Measurements from ENCODE around the gene NRN1L.

NRN1L gene

GRCh38 chr16:67873435-67874370, 11.0 kb upstream of the NRN1L start:
- no peak for TF ChIP-seq EZH2phosphoT487 (IDR thresholded peaks at IDR 0.05; ENCODE audit: borderline replicate concordance, low read length)
- TF ChIP-seq, protein P1, sequence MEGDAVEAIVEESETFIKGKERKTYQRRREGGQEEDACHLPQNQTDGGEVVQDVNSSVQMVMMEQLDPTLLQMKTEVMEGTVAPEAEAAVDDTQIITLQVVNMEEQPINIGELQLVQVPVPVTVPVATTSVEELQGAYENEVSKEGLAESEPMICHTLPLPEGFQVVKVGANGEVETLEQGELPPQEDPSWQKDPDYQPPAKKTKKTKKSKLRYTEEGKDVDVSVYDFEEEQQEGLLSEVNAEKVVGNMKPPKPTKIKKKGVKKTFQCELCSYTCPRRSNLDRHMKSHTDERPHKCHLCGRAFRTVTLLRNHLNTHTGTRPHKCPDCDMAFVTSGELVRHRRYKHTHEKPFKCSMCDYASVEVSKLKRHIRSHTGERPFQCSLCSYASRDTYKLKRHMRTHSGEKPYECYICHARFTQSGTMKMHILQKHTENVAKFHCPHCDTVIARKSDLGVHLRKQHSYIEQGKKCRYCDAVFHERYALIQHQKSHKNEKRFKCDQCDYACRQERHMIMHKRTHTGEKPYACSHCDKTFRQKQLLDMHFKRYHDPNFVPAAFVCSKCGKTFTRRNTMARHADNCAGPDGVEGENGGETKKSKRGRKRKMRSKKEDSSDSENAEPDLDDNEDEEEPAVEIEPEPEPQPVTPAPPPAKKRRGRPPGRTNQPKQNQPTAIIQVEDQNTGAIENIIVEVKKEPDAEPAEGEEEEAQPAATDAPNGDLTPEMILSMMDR (IDR thresholded peaks at IDR 0.05; ENCODE audit: low read depth, low read length, poor library complexity, severe bottlenecking), result no peak
- H3K4me1 ChIP-seq (ENCODE audit: control insufficient read depth, low read length), result peaks cover 22% of the 10 kb centered on the region
- peak overlapping the region; percentile 73 for H3K4me2 ChIP-seq (ENCODE audit: low read length)
- peaks cover 61% of the 10 kb centered on the region for H3K36me3 ChIP-seq (ENCODE audit: control insufficient read depth, low read length)
- H3K27ac ChIP-seq (ENCODE audit: low read depth, low read length), result peak overlapping the region; percentile 27
- H3K27me3 ChIP-seq (ENCODE audit: control insufficient read depth, low read length), result no peaks in the 10 kb centered on the region
- peak overlapping the region; percentile 85 for H3K4me3 ChIP-seq (ENCODE audit: low read length)
- no peaks in the 10 kb centered on the region for H3K9me2 ChIP-seq (replicated peaks; ENCODE audit: control insufficient read depth, low read length)
- H3K79me2 ChIP-seq (ENCODE audit: control insufficient read depth, low read length), result peaks cover 40% of the 10 kb centered on the region
- H4K20me1 ChIP-seq (ENCODE audit: control insufficient read depth, insufficient read depth, low read depth, low read length), result peaks cover 4% of the 10 kb centered on the region; the same call in 1 of the 2 replicates
- no peaks in the 10 kb centered on the region for H3K9me3 ChIP-seq (ENCODE audit: control insufficient read depth, insufficient read depth, low read length)
- peaks cover 18% of the 10 kb centered on the region for H3F3A ChIP-seq (ENCODE audit: control insufficient read depth, insufficient read depth)

- Histone ChIP-seq H3K9me3 (ENCODE audit: control insufficient read depth, insufficient read depth, low read length) (no peaks in the 10 kb centered on the region), H3K36me3 (ENCODE audit: control insufficient read depth, low read length) (peaks cover 68% of the 10 kb centered on the region), H3K27ac (ENCODE audit: low read depth, low read length) (no peak overlapping the region), H3K27me3 (ENCODE audit: control insufficient read depth, low read length) (no peaks in the 10 kb centered on the region), H3K4me3 (ENCODE audit: low read length) (peak overlapping the region; percentile 85), H3F3A (ENCODE audit: control insufficient read depth, insufficient read depth) (peaks cover 18% of the 10 kb centered on the region), H3K4me2 (ENCODE audit: low read length) (peak overlapping the region; percentile 73), H3K9me2 (replicated peaks; ENCODE audit: control insufficient read depth, low read length) (no peaks in the 10 kb centered on the region), H4K20me1 (ENCODE audit: control insufficient read depth, insufficient read depth, low read depth, low read length) (peaks cover 4% of the 10 kb centered on the region; the same call in 1 of the 2 replicates), H3K4me1 (ENCODE audit: control insufficient read depth, low read length) (peaks cover 22% of the 10 kb centered on the region), H3K79me2 (ENCODE audit: control insufficient read depth, low read length) (peaks cover 40% of the 10 kb centered on the region)
- TF ChIP-seq EZH2phosphoT487 (IDR thresholded peaks at IDR 0.05; ENCODE audit: borderline replicate concordance, low read length), result no peak
- TF ChIP-seq, protein P1 (IDR thresholded peaks at IDR 0.05; ENCODE audit: low read depth, low read length, poor library complexity, severe bottlenecking), result no peak
Measured at GRCh38 chr16:67874372-67874771, 10.3 kb upstream of the NRN1L start.

GRCh38 chr16:67877064-67877463, 7.6 kb upstream of the NRN1L start:
- peaks cover 73% of the 10 kb centered on the region for H3K36me3 ChIP-seq (ENCODE audit: control insufficient read depth, low read length)
- H3K4me1 ChIP-seq (ENCODE audit: control insufficient read depth, low read length), result peaks cover 22% of the 10 kb centered on the region
- H3K27me3 ChIP-seq (ENCODE audit: control insufficient read depth, low read length), result no peaks in the 10 kb centered on the region
- H3K4me2 ChIP-seq (ENCODE audit: low read length), result no peak overlapping the region
- H3K4me3 ChIP-seq (ENCODE audit: low read length), result no peak overlapping the region
- TF ChIP-seq, protein P1 (IDR thresholded peaks at IDR 0.05; ENCODE audit: low read depth, low read length, poor library complexity, severe bottlenecking), result no peak
- TF ChIP-seq EZH2phosphoT487 (IDR thresholded peaks at IDR 0.05; ENCODE audit: borderline replicate concordance, low read length), result no peak
- peaks cover 40% of the 10 kb centered on the region for H3K79me2 ChIP-seq (ENCODE audit: control insufficient read depth, low read length)
- H3K9me2 ChIP-seq (replicated peaks; ENCODE audit: control insufficient read depth, low read length), result no peaks in the 10 kb centered on the region
- peaks cover 4% of the 10 kb centered on the region; the same call in 1 of the 2 replicates for H4K20me1 ChIP-seq (ENCODE audit: control insufficient read depth, insufficient read depth, low read depth, low read length)
- peaks cover 5% of the 10 kb centered on the region; the same call in 1 of the 2 replicates for H3F3A ChIP-seq (ENCODE audit: control insufficient read depth, insufficient read depth)
- no peaks in the 10 kb centered on the region for H3K9me3 ChIP-seq (ENCODE audit: control insufficient read depth, insufficient read depth, low read length)
- no peak overlapping the region for H3K27ac ChIP-seq (ENCODE audit: low read depth, low read length)

All from DOHH2 (cell line).